HG03064 (cell line): Measurements from ENCODE around the gene ZNF701.
A peak's percentile ranks its signal among the peaks of the same experiment; 100 is the strongest.
"Not testable (repeated sequence)": the region's sequence is repeated elsewhere in the genome, so short reads cannot be mapped to it uniquely, and the experiment has no call there.

Source experiments
- ATAC-seq: cut with Tn5 transposase; IDR thresholded peaks from one replicate; pipeline ENCODE4 v1.9.1; 2021; ENCODE audit warnings: low read depth; ENCODE audit not compliant: unreplicated experiment

The ZNF701 gene

DNA sequence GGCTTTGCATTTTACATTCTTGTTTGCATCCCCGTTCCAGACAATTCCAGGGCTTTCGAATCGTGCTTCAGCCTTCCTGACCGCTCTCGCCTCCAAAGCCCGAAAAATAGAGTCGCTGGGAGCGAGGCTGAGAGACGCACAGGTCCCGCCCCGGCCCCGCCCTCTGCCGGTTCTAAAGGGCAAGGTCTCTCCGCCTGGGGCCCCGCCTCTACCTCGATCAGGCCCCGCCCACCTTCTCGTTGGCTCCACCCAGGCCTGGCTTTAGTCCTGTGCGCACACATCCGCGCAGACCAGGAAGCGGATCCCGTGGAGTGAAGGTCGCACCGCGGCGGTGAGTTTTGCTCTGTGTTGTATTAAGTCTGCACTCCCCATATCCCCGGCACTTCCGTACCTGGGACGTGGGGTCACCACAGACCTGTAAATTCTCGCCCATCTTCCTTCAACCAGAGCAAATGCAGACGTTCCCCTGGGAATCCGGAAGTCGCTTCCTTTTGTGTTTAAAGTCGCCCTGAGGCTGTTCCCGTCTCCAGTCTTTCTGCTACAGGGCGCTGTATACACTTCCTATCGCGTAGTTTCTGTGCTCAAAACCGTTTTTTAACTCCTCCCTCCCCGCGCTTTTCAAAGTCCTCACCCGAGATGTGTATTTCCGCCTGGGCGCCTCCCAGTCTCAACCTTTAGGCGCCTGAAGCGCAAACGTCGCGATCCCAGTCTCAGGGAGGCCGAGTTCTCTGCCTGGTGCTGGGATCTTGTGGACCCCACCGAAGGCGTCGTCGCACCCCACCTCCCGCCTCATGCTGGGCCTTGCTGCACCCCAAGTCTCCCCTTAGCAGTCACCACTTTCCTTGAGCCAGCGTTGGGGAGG, at the start of gene ZNF701:
Gene ZNF701, plus strand, starts transcription at position 288 of the 862 bp plus-strand sequence. CDS start 3,861 bp downstream, outside the sequence.
- peak; percentile 88 for ATAC-seq

DNA sequence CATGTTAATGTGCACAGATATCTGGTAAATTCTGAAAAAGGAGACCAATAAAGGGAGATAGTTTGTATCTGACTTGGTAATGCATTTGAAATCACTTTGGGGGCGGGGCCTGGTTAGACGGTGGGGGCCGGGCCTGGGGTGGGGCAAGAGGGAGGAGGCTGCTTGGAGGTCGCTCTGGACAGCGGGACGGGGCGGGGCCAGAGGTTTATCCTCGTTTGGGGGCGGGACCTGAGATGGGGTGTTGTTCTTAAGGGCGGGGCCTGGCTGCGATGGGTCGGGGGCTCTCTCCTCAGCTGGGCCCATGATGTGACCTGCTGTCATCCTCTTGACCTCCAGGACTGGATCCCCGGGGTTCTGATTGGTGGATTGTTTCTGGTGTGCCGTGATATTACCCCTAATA, 47.5 kb upstream of the ZNF701 start:
- no peak for ATAC-seq

DNA sequence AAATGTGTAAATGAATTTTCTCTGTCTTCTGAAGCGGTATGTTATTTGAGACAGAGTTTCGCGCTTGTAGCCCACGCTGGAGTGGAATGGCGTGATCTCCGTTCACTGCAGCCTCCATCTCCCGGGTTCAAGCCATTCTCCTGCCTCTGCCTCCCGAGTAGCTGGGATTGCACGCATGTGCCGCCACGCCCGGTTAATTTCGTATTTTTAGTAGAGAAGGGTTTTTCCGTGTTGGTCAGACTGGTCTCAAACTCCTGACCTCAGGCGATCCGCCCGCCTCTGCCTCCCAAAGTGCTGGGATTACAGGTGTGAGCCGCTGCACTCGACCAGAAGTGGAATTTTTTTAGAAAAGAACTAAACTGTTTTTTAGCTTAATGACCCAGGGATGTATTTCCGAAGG, 46.0 kb upstream of the ZNF701 start:
- no peak for ATAC-seq

DNA sequence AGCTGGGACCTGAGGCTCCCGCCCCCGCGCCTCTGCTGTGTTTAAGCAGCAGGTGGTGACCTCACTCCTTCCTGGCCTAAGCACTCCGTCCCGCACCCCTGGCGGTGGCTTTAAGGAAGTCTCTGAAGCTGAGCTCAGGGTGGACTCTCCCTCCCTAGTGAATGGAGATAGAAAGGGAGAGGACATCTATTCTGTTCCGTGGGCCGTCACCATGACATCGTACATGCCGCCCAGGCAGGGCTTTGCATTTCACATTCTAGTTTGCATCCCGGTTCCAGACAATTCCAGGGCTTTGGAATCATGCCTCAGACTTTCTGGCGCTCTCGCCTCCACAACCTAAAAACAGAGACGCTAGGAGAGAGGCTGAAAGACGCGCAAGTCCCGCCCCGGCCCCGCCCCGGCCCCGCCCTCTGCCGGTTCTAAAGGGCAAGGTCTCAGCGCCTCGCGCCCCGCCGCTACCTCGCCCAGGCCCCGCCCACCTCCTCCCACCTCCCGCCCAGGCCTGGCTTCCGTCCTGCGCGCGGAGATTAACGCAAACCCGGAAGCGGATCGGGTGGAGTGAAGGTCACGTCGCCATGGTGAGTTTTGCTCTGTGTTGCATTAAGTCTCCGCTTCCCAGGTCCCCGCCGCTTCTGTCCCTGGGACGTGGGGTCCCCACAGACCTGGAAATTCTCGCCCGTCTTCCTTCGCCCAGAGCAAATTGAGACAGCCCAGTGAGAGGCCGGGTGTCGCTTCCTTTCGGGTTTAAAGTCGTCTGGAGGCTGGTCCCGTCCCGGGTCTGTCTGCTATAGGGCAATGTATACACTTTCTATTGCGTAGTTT, 42.7 kb upstream of the ZNF701 start, which contains the start of gene ZNF808:
Gene ZNF808, plus strand, starts transcription at position 535 of the 822 bp plus-strand sequence. CDS start 15,617 bp downstream, outside the sequence.
- ATAC-seq, result peak; percentile 72

DNA sequence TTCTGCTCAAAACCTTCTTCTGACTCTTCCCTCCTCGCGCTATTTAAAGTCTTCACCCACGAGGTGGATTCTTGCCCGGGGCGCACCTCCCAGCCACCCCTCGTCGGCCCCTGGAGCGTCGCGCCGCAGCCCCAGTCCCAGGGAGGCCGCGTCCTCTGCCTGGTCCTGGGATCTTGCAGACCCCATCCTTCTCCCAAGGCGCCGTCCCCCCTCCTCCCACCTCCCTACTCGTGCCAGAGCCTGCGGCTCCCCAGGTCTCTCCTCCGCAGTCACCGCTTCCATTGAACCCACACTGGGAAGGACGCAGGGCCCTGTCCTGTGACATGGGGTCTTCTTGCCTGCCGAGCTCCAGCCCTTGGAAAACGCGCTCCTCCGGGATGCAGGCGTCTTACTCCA, 42.1 kb upstream of the ZNF701 start:
- ATAC-seq, result no peak

DNA sequence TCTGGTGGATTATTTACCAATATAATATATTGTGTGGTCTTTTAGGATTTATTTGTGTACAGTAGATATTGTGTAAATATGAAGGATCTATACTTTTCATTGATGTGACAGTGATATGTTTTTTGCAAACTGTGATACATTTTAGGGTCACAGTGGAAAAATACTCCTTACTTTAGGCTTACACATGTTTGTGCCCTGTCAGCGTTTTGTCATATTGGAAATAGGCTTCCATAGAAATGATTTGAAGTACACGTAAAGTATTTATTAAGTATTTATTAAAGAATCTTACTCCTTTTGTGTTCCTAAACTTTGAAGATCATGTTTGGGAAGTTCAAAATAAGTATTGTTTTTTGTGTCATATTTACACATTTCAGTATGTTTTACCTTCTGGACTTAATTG, 37.6 kb upstream of the ZNF701 start:
- no peak for ATAC-seq

DNA sequence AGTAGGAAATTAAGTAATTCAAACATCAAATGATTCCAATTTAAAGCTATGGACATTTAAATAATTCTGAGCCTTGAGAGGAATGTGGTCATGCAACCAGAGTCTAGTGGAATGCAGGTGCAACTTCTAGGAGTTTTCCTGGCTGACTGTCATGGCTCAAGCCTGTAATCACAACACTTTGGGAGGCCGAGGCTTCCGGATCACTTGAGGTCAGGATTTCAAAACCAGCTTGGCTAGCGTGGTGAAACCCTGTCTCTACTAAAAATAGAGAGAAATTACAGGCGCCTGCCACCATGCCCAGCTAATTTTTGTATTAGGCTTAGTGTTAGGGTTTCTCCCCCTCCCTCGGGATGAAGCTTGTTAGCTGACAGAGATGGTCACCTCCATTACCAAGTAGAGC, 36.2 kb upstream of the ZNF701 start:
- no peak for ATAC-seq

DNA sequence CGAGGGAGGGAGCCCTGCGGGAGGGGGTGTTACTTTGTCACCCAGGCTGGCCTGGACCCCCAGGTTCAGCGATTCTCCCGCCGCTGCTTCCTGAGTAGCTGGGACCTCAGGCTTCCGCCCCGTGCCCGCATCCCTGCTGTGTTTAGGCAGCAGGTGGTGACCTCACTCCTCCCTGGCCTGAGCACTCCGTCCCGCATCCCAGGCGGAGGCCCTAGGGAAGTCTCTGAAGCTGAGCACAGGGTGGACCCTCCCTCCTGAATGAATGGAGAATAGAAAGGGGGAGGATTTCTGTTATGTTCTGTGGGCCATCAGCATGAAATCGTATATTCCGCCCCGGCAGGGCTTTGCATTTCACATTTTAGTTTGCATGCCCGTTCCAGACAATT, 34.7 kb upstream of the ZNF701 start:
- not testable (repeated sequence) for ATAC-seq

DNA sequence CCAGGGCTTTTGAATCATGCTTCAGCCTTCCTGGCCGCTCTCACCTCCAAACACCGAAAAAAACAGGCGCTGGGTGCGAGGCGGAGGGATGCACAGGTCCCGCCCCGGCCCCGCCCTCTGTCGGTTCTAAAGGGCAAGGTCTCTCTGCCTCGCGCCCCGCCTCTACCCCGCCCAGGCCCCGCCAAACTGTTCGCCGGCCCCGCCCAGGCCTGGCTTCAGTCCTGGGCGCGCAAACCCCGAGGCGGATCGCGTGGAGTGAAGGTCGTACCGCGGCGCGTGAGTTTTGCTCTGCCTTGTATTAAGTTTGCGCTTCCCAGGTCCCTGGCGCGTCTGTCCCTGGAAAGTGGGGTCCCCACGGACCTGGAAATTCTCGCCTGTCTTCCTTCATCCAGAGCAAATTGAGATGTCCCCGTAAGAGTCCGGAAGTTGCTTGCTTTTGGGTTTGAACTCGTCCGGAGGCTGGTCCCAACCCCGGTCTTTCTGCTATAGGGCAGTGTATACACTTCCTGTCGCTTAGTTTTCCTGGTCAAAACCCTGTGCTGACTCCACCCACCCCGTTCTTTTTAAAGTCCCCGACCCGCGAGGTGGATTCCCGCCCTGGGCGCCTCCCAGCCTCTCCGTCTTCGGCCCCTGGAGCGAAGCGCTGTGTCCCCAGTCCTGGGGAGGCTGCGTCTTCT, 34.2 kb upstream of the ZNF701 start:
- peak; percentile 73 for ATAC-seq

DNA sequence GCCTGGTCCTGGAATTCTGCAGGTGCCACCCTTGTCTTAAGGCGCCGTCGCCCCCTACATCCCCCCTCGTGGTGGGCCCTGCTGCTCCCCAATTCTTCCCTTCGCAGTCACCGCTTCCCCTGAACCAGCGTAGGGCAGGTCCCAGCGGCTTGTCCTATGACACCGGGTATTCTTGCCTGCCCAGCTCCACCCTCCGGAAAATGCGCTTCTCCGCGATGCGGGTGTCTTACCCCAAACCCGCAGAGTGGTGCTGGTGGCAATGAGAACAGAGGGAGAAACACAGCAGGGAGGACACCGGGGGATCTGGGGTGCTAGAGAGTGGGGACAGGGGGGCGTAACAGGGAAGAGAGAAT, 33.7 kb upstream of the ZNF701 start:
- ATAC-seq, result no peak

DNA sequence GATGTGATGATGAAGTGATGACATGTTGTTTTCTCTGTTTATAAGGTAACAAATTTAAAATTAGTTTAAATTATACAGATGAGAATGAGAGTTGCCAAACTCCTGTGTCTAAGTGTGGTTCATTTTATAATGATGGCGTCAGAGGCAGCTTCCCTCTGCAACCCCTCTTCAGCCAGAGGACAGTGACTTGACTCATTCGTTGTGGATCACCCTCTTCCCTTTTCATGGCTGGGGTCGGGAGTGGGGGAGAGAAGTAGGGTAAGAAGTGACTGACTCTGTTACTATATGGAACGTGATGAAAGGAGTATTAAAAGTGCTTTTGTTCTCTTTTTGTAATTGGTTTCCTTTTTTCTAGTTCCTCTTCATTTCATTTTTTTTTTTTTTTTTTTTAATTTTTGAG, 31.3 kb upstream of the ZNF701 start:
- ATAC-seq, result not testable (repeated sequence)

DNA sequence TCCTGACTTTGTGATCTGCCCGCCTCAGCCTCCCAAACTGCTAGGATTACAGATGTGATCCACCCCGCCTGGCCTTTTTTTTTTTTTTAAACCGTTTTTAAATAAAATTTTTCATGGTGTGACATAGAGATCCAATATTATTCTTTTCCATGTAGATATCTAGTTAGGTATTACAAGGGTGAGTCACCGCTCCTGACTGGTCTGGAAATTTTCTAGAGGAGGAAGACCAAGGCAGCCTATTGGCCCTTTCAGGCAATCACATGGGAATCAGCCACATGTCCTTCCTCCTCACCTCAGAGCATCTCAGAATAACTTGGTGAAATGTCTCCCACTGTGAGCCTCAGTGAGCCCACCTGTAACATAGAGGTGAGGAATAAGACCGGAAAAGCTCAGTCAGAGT, 28.9 kb upstream of the ZNF701 start:
- not testable (repeated sequence) for ATAC-seq

DNA sequence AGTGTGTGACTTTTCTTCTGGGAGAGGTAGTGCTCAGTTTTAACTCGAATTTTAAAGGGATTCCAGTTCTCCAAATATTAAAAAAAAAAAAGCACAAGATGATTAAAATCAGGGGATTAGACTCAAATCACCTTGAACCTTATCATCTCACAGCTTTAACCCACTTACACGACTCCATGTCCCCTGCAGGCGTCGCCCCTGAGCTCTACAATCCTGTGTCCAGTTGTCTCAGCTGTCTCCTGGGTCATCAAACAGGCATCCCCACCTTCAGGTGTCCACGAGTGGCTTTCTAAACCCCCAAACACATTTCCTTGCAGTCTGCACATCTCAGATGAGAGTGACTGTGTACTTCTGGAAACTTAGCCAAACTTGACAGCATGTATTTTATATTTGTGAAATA, 28.5 kb upstream of the ZNF701 start:
- ATAC-seq, result no peak

DNA sequence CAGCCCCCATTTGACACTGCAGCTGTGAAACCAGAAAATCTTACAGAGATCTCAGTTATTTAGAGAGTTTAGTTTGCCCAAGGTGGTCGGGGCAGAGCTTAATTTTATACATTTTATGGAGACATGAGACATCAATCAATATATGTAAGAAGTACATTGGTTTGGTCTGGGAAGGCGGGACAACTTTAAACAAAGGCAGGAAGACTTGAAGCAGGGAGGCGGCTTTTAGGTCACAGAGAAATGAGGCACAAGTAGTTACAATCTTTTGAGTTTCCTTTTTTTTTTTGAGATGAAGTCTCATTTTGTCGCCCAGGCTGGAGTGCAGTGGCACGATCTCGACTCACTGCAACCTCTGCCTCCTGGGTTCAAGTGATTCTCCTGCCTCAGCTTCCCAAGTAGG, 27.5 kb upstream of the ZNF701 start:
- not testable (repeated sequence) for ATAC-seq

DNA sequence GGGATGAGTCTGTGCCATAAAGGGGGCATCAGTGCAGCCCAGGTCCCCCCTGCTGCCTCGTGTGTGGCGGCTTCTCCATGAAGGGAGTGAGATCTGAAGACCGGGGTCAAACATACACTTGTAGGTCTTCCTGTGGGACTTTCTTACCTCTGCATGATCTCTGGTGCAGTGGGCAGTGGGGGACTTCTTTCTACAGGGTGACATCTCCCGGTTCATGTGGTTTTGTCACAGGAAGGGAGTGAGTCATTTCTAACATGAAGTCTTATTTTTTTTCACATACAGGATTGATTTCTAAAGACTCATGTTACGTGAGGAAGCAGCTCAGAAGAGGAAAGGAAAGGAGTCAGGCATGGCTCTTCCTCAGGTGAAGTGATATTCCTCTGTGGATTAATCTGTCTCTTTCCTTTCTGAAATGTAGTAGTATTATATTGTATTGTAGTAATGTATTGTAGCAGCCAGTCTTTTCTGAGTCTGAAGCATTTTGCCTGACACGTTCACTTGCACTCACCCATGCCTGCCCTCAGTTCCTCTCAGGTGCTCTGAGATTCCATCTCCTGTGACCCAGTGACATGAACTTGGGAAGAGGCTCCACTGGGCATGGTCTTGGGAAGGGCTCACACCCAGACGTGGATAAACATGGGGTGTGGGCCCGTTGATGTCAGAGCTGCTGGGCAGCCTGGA, 27.0 kb upstream of the ZNF701 start:
- ATAC-seq, result no peak

DNA sequence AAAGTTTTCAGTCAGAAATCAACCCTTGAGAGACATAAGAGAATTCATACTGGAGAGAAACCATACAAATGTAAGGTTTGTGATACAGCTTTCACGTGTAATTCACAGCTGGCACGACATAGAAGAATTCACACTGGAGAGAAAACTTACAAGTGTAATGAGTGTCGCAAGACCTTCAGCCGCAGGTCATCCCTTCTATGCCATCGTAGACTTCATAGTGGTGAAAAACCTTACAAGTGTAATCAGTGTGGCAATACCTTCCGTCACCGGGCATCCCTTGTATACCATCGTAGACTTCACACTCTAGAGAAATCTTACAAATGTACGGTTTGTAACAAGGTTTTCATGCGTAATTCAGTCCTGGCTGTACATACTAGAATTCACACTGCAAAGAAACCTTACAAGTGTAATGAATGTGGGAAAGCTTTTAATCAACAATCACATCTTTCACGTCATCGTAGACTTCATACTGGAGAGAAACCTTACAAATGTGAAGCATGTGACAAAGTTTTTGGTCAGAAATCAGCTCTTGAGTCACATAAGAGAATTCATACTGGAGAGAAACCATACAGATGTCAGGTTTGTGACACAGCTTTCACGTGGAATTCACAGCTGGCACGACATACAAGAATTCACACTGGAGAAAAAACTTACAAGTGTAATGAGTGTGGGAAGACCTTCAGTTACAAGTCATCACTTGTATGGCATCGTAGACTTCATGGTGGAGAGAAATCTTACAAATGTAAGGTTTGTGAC, 15.7 kb upstream of the ZNF701 start:
- no peak for ATAC-seq

DNA sequence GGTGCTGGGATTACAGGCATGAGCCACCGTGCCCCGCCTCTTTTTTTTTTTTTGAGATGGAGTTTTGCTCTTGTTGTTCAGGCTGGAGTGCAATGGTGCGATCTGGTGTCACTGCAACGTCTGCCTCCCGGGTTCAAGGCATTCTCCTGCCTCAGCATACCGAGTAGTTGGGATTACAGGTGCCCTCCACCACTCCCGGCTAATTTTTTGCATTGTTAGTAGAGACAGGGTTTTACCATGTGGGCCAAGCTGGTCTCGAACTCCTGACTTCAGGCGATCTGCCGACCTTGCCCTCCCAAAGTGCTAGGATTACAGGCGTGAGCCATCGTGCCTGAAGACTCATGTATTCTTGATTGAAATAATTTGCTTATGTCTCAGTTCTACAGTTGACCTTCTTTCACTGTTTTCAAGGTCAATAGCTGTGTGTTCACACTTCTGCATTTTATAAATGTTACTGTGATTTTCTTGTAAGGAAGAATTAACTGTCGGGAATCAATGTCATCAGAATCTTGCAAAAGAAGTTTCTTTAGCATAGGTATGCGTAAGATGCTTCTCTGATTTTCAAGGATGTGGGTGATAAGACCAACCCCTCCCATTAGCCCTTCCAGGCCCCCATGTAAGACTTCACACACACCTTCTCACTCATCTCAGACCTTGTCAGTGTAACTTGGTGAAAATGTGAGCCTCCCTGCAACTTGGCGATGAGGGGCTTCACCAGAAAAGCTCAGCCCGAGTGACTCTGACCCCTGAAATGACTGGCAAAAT, 12.7 kb upstream of the ZNF701 start:
- no peak for ATAC-seq

DNA sequence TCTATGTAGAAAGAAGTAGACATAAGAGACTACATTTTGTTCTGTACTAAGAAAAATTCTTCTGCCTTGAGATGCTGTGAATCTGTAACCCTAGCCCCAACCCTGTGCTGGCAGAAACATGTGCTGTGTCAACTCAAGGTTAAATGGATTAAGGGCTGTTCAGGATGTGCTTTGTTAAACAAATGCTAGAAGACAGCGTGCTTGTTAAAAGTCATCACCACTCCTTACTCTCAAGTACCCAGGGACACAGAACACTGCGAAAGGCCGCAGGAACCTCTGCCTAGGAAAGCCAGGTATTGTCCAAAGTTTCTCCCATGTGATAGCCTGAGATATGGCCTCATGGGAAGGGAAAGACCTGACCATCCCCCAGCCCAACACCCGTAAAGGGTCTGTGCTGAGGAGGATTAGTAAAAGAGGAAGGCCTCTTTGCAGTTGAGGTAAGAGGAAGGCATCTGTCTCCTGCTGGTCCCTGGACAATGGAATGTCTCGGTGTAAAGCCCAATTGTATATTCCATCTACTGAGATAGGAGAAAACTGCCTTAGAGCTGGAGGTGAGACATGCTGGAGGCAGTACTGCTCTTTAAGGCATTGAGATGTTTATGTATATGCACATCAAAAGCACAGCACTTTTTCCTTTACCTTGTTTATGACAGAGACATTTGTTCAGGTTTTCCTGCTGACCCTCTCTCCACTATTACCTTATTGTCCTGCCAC, 11.2 kb upstream of the ZNF701 start:
- not testable (repeated sequence) for ATAC-seq
